ENCODE measurements around the gene TCF12. TPM values are rescaled to one million over a fixed set of nuclear protein-coding genes. Genes with fewer than 3 reads are reported as not detected.

Gene TCF12
- total RNA-seq, 3 donors from 2014 or later, result 164 to 198 (median 174) TPM

DNA sequence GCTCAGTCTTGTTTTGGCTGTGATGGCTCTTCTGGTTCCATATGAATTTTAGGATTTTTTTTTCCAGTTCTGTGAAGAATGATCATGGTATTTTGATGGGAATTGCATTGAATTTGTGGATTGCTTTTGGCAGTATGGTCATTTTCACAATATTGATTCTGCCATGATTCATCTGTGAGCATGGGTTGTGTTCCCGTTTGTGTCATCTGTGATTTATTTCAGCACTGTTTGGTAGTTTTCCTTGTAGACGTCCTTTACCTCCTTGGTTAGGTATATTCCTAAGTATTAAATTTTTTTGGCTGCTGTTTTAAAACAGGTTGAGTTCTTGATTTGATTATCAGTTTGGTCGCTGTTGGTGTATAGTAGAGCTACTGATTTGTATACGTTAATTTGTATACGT is 18.5 kb downstream of the TCF12 start:
- H3K36me3 ChIP-seq, result no peaks in the 10 kb centered on the region
- TF ChIP-seq POLR2A (IDR thresholded peaks at IDR 0.05) (no peak), CTCF (IDR thresholded peaks at IDR 0.05) (no peak), POLR2AphosphoS5 (IDR thresholded peaks at IDR 0.05) (no peak)
- no peaks in the 10 kb centered on the region for H3K27me3 ChIP-seq
- no peak overlapping the region for H3K27ac ChIP-seq
- no peaks in the 10 kb centered on the region for H3K4me1 ChIP-seq
- no peak for DNase-seq (ENCODE audit: low spot score in 2 of 2)
- intact Hi-C loops (cut with DNase I; ENCODE audit: low total_unique reads), result no loop called here
- H3K9me3 ChIP-seq, result peaks cover 0 to 7% of the 10 kb centered on the region in 2 donors
- no peak overlapping the region for H3K4me3 ChIP-seq

DNA sequence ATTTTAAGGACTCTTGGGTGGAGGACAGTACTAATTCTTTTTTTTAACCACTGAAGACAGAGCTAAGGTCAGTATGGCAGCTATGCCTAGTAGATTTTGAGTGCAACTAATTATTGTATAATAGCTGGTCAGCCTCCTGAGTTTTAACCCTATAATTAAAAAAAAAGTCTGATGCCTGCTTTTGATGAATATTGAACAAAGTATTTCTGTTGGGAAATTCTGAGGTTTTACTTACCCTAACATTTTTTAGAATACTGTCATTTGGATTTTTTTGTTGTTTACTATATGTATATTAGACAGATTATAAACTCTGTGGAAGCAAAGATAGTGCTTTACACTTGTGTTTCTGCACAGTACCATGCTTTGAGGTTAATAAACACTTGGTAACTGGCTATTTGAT is 20.8 kb downstream of the TCF12 start:
- no peak for DNase-seq (ENCODE audit: low spot score in 2 of 2)
- TF ChIP-seq POLR2AphosphoS5 (IDR thresholded peaks at IDR 0.05) (no peak), POLR2A (IDR thresholded peaks at IDR 0.05) (no peak), CTCF (IDR thresholded peaks at IDR 0.05) (no peak)
- H3K27me3 ChIP-seq, result no peaks in the 10 kb centered on the region

DNA sequence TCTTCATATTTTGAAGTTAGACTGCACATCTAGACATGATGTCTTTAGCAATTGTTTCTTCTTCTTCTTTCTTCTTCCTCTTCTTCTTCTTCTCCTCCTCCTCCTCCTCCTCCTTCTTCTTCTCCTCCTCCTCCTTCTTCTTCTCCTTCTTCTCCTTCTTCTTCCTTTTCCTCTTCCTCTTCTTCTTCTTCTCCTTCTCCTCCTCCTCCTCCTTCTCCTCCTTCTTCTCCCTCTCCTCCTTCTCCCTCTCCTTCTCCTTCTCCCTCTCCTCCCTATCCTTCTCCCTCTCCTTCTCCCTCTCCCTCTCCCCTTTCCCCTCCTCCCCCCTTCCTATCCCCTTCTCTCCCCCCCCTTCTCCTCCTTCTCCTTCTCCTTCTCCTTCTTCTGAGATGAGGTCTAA is 21.9 kb downstream of the TCF12 start:
- peaks cover 0 to 10% of the 10 kb centered on the region in 2 donors for H3K9me3 ChIP-seq
- no peak for TF ChIP-seq POLR2AphosphoS5 (IDR thresholded peaks at IDR 0.05)
- TF ChIP-seq CTCF (IDR thresholded peaks at IDR 0.05), result no peak
- no peak for TF ChIP-seq POLR2A (IDR thresholded peaks at IDR 0.05)
- intact Hi-C loops (cut with DNase I; ENCODE audit: low total_unique reads), result no loop called here
- H3K27me3 ChIP-seq, result no peaks in the 10 kb centered on the region
- DNase-seq (ENCODE audit: low spot score in 2 of 2), result no peak
- no peak overlapping the region for H3K27ac ChIP-seq
- H3K4me1 ChIP-seq, result no peaks in the 10 kb centered on the region
- H3K4me3 ChIP-seq, result no peak overlapping the region
- no peaks in the 10 kb centered on the region for H3K36me3 ChIP-seq

More for the DNA sequence above, 20.8 kb downstream of the TCF12 start:
- H3K9me3 ChIP-seq, result peaks cover 0 to 7% of the 10 kb centered on the region in 2 donors
- no peak overlapping the region for H3K4me3 ChIP-seq
- H3K4me1 ChIP-seq, result no peaks in the 10 kb centered on the region
- intact Hi-C loops (cut with DNase I; ENCODE audit: low total_unique reads), result no loop called here
- no peak overlapping the region for H3K27ac ChIP-seq
- H3K36me3 ChIP-seq, result no peaks in the 10 kb centered on the region

- H3K4me1 ChIP-seq, result no peaks in the 10 kb centered on the region
- no peak overlapping the region for H3K4me3 ChIP-seq
- no peaks in the 10 kb centered on the region for H3K27me3 ChIP-seq
- intact Hi-C loops (cut with DNase I; ENCODE audit: low total_unique reads), result no loop called here
- no peak overlapping the region for H3K27ac ChIP-seq
- no peak for DNase-seq (ENCODE audit: low spot score in 2 of 2)
- H3K9me3 ChIP-seq, result peaks cover 0 to 13% of the 10 kb centered on the region in 2 donors
- TF ChIP-seq POLR2AphosphoS5 (IDR thresholded peaks at IDR 0.05), result no peak
- no peak for TF ChIP-seq POLR2A (IDR thresholded peaks at IDR 0.05)
- no peak for TF ChIP-seq CTCF (IDR thresholded peaks at IDR 0.05)
- H3K36me3 ChIP-seq, result no peaks in the 10 kb centered on the region
These were observed 23.7 kb downstream of the TCF12 start for GRCh38 chr15:56942118-56942517.

GRCh38 chr15:56943403-56943802 is 25.0 kb downstream of the TCF12 start:
- intact Hi-C loops (cut with DNase I; ENCODE audit: low total_unique reads), result no loop called here

More at GRCh38 chr15:56943403-56943802, 25.0 kb downstream of the TCF12 start:
- no peak overlapping the region for H3K27ac ChIP-seq
- no peak overlapping the region for H3K4me3 ChIP-seq
- DNase-seq (ENCODE audit: low spot score in 2 of 2), result no peak
- no peaks in the 10 kb centered on the region for H3K27me3 ChIP-seq
- peaks cover 0 to 13% of the 10 kb centered on the region in 2 donors for H3K9me3 ChIP-seq
- H3K4me1 ChIP-seq, result no peaks in the 10 kb centered on the region
- H3K36me3 ChIP-seq, result no peaks in the 10 kb centered on the region
- TF ChIP-seq POLR2AphosphoS5 (IDR thresholded peaks at IDR 0.05) (no peak), POLR2A (IDR thresholded peaks at IDR 0.05) (no peak), CTCF (IDR thresholded peaks at IDR 0.05) (no peak)
